ENCODE results near the gene RETREG1.
"Not testable (repeated sequence)": the region's sequence is repeated elsewhere in the genome, so short reads cannot be mapped to it uniquely, and the experiment has no call there.

RETREG1 gene

GRCh38 chr5:16550316-16550952, 66.4 kb downstream of the RETREG1 start:
- DNase-seq, result no peak

- DNase-seq, result no peak
Measured at GRCh38 chr5:16549491-16550206, 67.1 kb downstream of the RETREG1 start.

GRCh38 chr5:16548812-16549211, 68.0 kb downstream of the RETREG1 start:
- no peak for DNase-seq

DNA sequence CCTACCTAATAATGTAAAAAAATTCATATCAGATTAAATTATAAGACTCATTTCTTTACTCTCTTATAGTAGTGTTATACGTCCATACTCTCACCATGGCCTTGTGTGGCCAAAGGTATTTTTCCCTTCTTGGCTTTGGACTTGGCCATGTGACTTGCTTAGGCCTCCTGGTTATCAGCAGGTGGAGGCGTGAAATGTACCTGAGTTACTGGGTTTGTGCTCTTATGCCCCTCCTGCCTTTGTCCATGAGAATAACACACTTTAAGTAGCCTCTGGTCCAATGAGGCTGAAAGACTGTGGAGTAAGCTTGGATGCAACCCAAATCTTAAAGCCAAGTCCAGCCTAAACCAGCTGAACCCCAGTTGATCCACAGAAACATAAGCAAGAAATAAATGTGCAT, 68.7 kb downstream of the RETREG1 start:
- no peak for DNase-seq

- DNase-seq, result no peak
Measured at GRCh38 chr5:16547200-16547842, 69.5 kb downstream of the RETREG1 start.

DNA sequence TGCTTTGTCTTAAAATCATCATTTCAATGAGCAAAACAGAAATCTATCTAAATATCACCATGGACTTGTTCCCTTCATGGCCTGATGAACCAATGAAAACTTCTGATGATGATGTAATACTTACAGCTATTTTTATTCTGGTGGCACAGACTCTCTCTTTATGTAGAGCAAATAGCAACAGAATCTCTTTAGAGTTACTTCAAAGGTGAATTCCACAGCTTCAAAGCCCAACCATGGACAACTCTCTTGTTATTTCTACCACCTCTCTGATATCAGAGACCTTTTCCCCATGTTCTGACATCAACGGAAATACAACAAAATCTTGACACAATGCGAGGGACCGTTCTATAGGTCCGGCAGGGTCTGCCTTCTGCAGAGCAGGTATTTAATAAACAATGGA, 70.1 kb downstream of the RETREG1 start:
- no peak for DNase-seq

DNA sequence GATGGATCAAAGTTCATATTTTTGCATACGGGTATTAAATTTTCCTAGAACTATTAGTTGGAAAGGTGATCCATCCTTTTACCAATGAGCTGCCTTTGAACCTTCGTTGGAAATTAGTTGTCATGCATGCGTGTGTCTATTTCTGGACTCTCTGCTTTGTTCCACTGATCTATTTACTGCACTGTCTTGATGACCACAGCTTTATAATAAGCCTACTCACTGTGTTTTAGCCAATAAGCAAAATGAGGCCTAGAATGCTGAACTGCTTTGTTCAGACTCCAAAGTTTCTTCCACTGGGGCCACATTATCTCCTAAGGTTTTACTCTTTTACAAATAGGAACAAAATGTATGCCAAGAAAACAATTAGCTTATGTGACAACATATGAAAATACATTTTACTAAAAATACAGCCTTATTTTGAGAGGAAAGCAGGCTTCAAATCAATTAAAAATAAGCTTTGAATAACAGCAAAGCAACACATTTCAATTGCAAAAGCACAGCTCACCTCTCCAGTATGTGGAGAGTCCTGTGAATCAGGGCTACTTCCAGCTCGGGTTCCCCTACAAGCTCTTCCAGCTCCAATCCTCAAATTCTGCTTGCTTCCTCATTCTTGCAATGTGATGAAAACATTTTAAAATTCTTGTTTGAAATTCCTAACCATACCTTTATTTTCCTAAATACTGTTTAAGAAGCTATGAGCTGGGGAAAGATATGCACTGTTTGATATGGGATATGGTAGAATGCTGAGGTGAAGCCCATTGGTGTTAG, 72.0 kb downstream of the RETREG1 start:
- DNase-seq, result no peak

- DNase-seq, result not testable (repeated sequence)
Measured at GRCh38 chr5:16543206-16543605, 73.6 kb downstream of the RETREG1 start.

GRCh38 chr5:16542236-16542635, 74.6 kb downstream of the RETREG1 start:
- no peak for DNase-seq

DNA sequence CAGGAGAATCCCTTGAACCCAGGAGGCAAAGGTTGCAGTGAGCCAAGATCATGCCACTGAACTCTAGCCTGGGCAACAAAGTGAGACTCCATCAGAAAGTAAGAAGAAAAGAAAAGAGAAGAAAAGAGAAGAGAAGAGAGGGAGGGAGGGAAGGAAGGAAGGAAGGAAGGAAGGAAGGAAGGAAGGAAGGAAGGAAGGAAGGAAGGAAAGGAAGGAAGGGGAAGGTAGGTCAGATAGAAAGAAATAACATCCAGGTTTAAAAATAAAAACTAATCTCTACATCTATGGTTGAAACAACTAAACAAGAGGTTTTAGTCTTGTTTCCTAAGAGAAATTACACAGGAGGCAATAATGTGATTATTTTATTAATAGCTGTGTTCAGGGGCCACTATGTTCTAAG, 75.2 kb downstream of the RETREG1 start:
- DNase-seq, result not testable (repeated sequence)

DNA sequence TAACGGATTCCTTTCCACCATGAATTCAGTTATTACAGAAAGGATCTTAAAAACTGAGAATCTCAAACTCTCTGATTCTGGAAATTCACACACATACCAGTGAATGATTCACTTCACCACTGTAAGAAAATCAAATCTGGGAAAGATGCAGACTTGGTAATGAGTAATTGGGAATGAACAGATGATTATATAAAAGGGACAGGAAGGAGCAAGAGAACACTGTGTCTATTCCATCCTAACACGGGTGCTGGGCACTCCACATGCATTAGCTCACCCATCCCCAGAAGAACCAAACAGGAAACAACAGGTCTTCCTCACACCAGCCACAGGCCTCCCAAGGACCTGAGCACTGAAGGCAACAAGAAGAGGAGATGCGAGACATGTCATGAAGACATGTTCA, 76.4 kb downstream of the RETREG1 start:
- DNase-seq, result no peak

DNA sequence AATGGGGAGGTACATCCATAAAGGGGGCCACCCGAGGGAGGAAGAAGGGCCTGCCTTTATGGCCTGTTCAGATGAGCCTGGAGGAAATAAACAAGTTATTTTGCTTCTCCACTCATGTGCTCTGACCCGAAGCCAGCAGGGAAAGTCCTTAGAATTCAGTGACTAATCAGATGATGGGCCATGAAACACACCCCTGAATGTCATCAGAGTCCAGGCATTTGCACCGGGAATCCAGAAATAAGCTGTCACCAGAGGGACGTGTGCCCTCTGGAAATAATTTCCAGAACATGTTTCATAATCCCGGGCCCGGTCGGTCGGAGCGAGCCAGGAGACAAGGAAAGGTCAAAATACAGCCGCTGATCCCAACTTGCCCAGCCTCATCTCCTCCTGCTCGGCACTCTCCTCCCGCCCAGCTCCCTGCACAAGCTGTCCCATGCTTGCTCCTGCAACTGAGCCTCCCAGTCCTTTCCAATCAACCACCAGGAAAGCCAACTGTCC, 77.6 kb downstream of the RETREG1 start:
- DNase-seq, result no peak

DNA sequence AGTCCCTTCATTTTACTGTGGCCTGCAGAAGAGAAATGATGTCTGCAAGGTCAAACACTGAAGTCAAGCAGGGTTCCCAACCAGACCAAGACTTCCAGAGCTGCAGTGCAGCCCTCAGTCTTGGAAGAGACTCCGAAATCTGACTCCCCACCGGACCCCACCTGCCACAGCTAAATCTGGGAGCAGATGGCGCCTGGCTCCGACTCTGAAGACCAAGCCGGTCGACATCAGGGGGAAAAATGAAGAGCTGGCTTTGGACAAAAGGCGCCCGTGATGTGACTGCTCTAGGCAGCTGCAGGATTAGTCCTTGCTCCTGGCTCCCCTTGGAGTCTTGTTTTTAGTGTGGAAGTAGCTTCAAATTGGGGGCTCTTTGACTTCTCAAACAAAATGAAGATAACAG, 78.8 kb downstream of the RETREG1 start:
- no peak for DNase-seq

DNA sequence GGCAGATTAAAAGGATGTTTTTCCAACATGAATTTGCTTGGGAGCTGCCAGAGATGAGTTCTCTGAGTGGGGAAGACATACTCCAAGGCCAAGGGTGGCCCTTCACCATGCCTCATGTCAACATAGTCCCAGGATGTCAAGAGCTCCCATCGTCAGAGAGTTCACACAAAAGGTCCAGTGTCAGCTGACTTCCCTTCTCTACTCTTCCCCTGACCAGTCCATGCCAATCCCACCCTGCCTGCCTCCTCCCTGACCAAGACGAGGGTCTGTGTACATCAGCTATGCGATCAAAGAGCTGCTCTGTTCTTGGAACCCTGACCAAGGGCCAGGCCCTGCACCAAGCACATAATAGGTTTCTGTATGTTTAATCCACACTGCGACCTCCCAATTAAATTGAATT, 80.0 kb downstream of the RETREG1 start:
- no peak for DNase-seq

DNA sequence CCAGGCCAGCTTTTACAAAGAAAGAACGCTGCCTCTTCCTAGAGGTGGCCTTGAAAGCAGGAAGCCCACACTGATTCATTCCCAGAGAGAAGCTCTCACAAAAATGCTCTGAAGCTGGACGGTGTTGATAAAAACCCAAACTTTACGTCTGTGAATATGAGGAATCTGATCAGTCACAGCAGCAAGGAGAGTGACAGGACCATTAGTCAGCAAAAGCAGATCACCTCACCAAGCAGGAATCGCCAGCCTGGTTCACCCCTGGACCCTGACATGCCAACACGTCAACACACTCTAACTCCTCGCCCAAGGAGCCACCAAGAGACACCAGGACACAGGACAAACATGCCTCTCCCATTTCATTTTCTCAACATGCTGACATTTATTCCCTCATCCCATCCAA, 80.6 kb downstream of the RETREG1 start:
- no peak for DNase-seq

- no peak for DNase-seq
Measured at GRCh38 chr5:16534280-16534679, 82.5 kb downstream of the RETREG1 start.

DNA sequence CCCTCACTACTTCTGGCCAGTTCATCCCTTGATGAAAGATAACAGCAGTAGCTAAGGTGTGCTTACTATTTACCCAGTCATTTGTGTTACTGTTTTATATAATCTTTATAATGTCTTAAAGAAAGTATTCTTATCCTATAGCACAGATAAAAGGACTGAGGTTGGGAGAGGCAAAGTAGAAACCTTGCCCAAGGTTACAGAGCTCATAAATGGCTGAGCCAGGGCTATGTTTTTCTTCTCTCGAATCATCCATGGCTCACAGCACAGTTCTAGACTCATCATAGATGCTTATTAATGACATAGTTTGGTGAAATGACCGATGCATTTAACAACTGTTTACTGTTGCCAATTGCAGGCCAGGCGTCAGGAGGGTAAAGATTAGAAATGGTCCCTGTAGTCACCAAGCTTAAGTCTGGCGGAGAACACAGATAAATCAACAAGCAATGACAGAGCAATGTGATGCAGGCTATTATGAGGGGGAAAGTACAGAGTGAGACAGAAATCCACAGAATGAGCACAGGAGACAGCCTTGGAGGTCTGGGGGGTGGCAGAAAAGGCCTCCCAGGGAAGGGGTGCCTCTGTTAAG, 85.6 kb downstream of the RETREG1 start:
- no peak for DNase-seq

- DNase-seq, result no peak
Measured at GRCh38 chr5:16529306-16529705, 87.5 kb downstream of the RETREG1 start.

- DNase-seq, result no peak
Measured at GRCh38 chr5:16528382-16529110, 88.3 kb downstream of the RETREG1 start.

GRCh38 chr5:16525651-16526050, 91.1 kb downstream of the RETREG1 start:
- DNase-seq, result no peak

GRCh38 chr5:16524286-16524685, 92.5 kb downstream of the RETREG1 start:
- DNase-seq, result no peak
